ENCODE data around the gene A2M.

Gene A2M

GRCh38 chr12:9066755-9067423 lies 48.8 kb downstream of the A2M start:
- DNase-seq (ENCODE audit: insufficient read length, low spot score) (no peak), FAIRE-seq (no peak)
- TF ChIP-seq POU2F2 (IDR thresholded peaks at IDR 0.05; ENCODE audit: low read depth, low read length) (no peak), POLR2AphosphoS5 (IDR thresholded peaks at IDR 0.05; ENCODE audit: low read depth, low read length) (no peak), PAX5 (IDR thresholded peaks at IDR 0.05; ENCODE audit: insufficient read depth, low read length, severe bottlenecking) (no peak), SPI1 (IDR thresholded peaks at IDR 0.05; ENCODE audit: low read depth, low read length) (no peak), TAF1 (IDR thresholded peaks at IDR 0.05; ENCODE audit: low read depth, low read length) (no peak), POLR2A (IDR thresholded peaks at IDR 0.05; ENCODE audit: low read depth, low read length) (no peak)

GRCh38 chr12:9066183-9066623 lies 49.5 kb downstream of the A2M start:
- TF ChIP-seq POLR2A (IDR thresholded peaks at IDR 0.05; ENCODE audit: low read depth, low read length): no peak
- no peak for TF ChIP-seq TAF1 (IDR thresholded peaks at IDR 0.05; ENCODE audit: low read depth, low read length)
- no peak for TF ChIP-seq POLR2AphosphoS5 (IDR thresholded peaks at IDR 0.05; ENCODE audit: low read depth, low read length)
- no peak for TF ChIP-seq PAX5 (IDR thresholded peaks at IDR 0.05; ENCODE audit: insufficient read depth, low read length, severe bottlenecking)
- no peak for TF ChIP-seq POU2F2 (IDR thresholded peaks at IDR 0.05; ENCODE audit: low read depth, low read length)
- TF ChIP-seq SPI1 (IDR thresholded peaks at IDR 0.05; ENCODE audit: low read depth, low read length): no peak
- DNase-seq (ENCODE audit: insufficient read length, low spot score) (no peak), FAIRE-seq (no peak)

- TF ChIP-seq TAF1 (IDR thresholded peaks at IDR 0.05; ENCODE audit: low read depth, low read length): no peak
- TF ChIP-seq POLR2A (IDR thresholded peaks at IDR 0.05; ENCODE audit: low read depth, low read length): no peak
- no peak for TF ChIP-seq SPI1 (IDR thresholded peaks at IDR 0.05; ENCODE audit: low read depth, low read length)
- TF ChIP-seq POLR2AphosphoS5 (IDR thresholded peaks at IDR 0.05; ENCODE audit: low read depth, low read length): no peak
- no peak for TF ChIP-seq PAX5 (IDR thresholded peaks at IDR 0.05; ENCODE audit: insufficient read depth, low read length, severe bottlenecking)
- TF ChIP-seq POU2F2 (IDR thresholded peaks at IDR 0.05; ENCODE audit: low read depth, low read length): no peak
- no peak for FAIRE-seq
- DNase-seq (ENCODE audit: insufficient read length, low spot score): no peak
Measured at GRCh38 chr12:9065607-9065856, 50.2 kb downstream of the A2M start.

- DNase-seq (ENCODE audit: insufficient read length, low spot score): no peak
- no peak for TF ChIP-seq PAX5 (IDR thresholded peaks at IDR 0.05; ENCODE audit: insufficient read depth, low read length, severe bottlenecking)
- TF ChIP-seq SPI1 (IDR thresholded peaks at IDR 0.05; ENCODE audit: low read depth, low read length): no peak
- no peak for TF ChIP-seq TAF1 (IDR thresholded peaks at IDR 0.05; ENCODE audit: low read depth, low read length)
- no peak for TF ChIP-seq POU2F2 (IDR thresholded peaks at IDR 0.05; ENCODE audit: low read depth, low read length)
- no peak for TF ChIP-seq POLR2A (IDR thresholded peaks at IDR 0.05; ENCODE audit: low read depth, low read length)
- no peak for TF ChIP-seq POLR2AphosphoS5 (IDR thresholded peaks at IDR 0.05; ENCODE audit: low read depth, low read length)
- no peak for FAIRE-seq
Measured at GRCh38 chr12:9064815-9065606, 50.7 kb downstream of the A2M start.

GRCh38 chr12:9064201-9064814 lies 51.4 kb downstream of the A2M start:
- FAIRE-seq: peak; percentile 73

GRCh38 chr12:9052610-9053009 lies 63.1 kb downstream of the A2M start:
- DNase-seq (ENCODE audit: insufficient read length, low spot score): no peak
- TF ChIP-seq SPI1 (IDR thresholded peaks at IDR 0.05; ENCODE audit: low read depth, low read length): no peak
- TF ChIP-seq POLR2AphosphoS5 (IDR thresholded peaks at IDR 0.05; ENCODE audit: low read depth, low read length): no peak
- TF ChIP-seq TAF1 (IDR thresholded peaks at IDR 0.05; ENCODE audit: low read depth, low read length): no peak
- TF ChIP-seq POLR2A (IDR thresholded peaks at IDR 0.05; ENCODE audit: low read depth, low read length): no peak
- TF ChIP-seq PAX5 (IDR thresholded peaks at IDR 0.05; ENCODE audit: insufficient read depth, low read length, severe bottlenecking): no peak
- no peak for TF ChIP-seq POU2F2 (IDR thresholded peaks at IDR 0.05; ENCODE audit: low read depth, low read length)
- FAIRE-seq: no peak

More at GRCh38 chr12:9064201-9064814, 51.4 kb downstream of the A2M start:
- DNase-seq (ENCODE audit: insufficient read length, low spot score): peak; percentile 54
- TF ChIP-seq POLR2AphosphoS5 (IDR thresholded peaks at IDR 0.05; ENCODE audit: low read depth, low read length): no peak
- TF ChIP-seq PAX5 (IDR thresholded peaks at IDR 0.05; ENCODE audit: insufficient read depth, low read length, severe bottlenecking): no peak
- TF ChIP-seq TAF1 (IDR thresholded peaks at IDR 0.05; ENCODE audit: low read depth, low read length): no peak
- TF ChIP-seq POLR2A (IDR thresholded peaks at IDR 0.05; ENCODE audit: low read depth, low read length): no peak
- no peak for TF ChIP-seq POU2F2 (IDR thresholded peaks at IDR 0.05; ENCODE audit: low read depth, low read length)
- no peak for TF ChIP-seq SPI1 (IDR thresholded peaks at IDR 0.05; ENCODE audit: low read depth, low read length)

- DNase-seq (ENCODE audit: insufficient read length, low spot score) (no peak), FAIRE-seq (no peak)
- no peak for TF ChIP-seq TAF1 (IDR thresholded peaks at IDR 0.05; ENCODE audit: low read depth, low read length)
- TF ChIP-seq SPI1 (IDR thresholded peaks at IDR 0.05; ENCODE audit: low read depth, low read length): no peak
- TF ChIP-seq POLR2AphosphoS5 (IDR thresholded peaks at IDR 0.05; ENCODE audit: low read depth, low read length): no peak
- no peak for TF ChIP-seq PAX5 (IDR thresholded peaks at IDR 0.05; ENCODE audit: insufficient read depth, low read length, severe bottlenecking)
- TF ChIP-seq POU2F2 (IDR thresholded peaks at IDR 0.05; ENCODE audit: low read depth, low read length): no peak
- no peak for TF ChIP-seq POLR2A (IDR thresholded peaks at IDR 0.05; ENCODE audit: low read depth, low read length)
Measured at GRCh38 chr12:9051158-9051550, 64.6 kb downstream of the A2M start.

GRCh38 chr12:9050521-9051157 lies 65.1 kb downstream of the A2M start:
- DNase-seq (ENCODE audit: insufficient read length, low spot score) (no peak), FAIRE-seq (no peak)
- TF ChIP-seq POU2F2 (IDR thresholded peaks at IDR 0.05; ENCODE audit: low read depth, low read length) (no peak), POLR2A (IDR thresholded peaks at IDR 0.05; ENCODE audit: low read depth, low read length) (no peak), PAX5 (IDR thresholded peaks at IDR 0.05; ENCODE audit: insufficient read depth, low read length, severe bottlenecking) (no peak), TAF1 (IDR thresholded peaks at IDR 0.05; ENCODE audit: low read depth, low read length) (no peak), SPI1 (IDR thresholded peaks at IDR 0.05; ENCODE audit: low read depth, low read length) (no peak), POLR2AphosphoS5 (IDR thresholded peaks at IDR 0.05; ENCODE audit: low read depth, low read length) (no peak)

Data from GM12891 (cell line).